Neuronal stem cell (in vitro differentiated cells): Measurements from ENCODE around the gene PDCD11.

Experiments used
- DNase-seq: peaks from one replicate; pipeline ENCODE4 v3.0.0-alpha.2; 2013; ENCODE audit warnings: low spot score
- H2AFZ ChIP-seq: one replicate; pipeline ENCODE4 v1.6.1; 2013; ENCODE audit warnings: mild to moderate bottlenecking, low read length, inconsistent platforms
- H2AK5ac ChIP-seq: 2 replicates; pipeline ENCODE4 v1.6.1; 2013; ENCODE audit warnings: low read depth, mild to moderate bottlenecking, inconsistent platforms, low read length, moderate library complexity, mixed read lengths
- H2BK120ac ChIP-seq: 2 replicates; pipeline ENCODE4 v1.6.1; 2013; ENCODE audit warnings: low read depth, mild to moderate bottlenecking, inconsistent platforms, low read length, moderate library complexity, mixed read lengths
- H2BK12ac ChIP-seq: one replicate; pipeline ENCODE4 v1.6.1; 2013; ENCODE audit warnings: low read length, inconsistent platforms
- H2BK15ac ChIP-seq: 2 replicates; pipeline ENCODE4 v1.6.1; 2013; ENCODE audit warnings: mild to moderate bottlenecking, low read length, inconsistent platforms, mixed read lengths
- H2BK5ac ChIP-seq: one replicate; pipeline ENCODE4 v1.6.1; 2013; ENCODE audit warnings: inconsistent platforms, mild to moderate bottlenecking, low read length, moderate library complexity
- H3K14ac ChIP-seq: one replicate; pipeline ENCODE4 v1.6.1; 2013; ENCODE audit warnings: low read length, inconsistent platforms
- H3K18ac ChIP-seq: 2 replicates; pipeline ENCODE4 v1.6.1; 2013; ENCODE audit warnings: low read length, inconsistent platforms
- H3K23ac ChIP-seq: 2 replicates; pipeline ENCODE4 v1.6.1; 2013; ENCODE audit warnings: low read depth, mild to moderate bottlenecking, mixed read lengths, low read length, inconsistent platforms; ENCODE audit not compliant: poor library complexity
- H3K27ac ChIP-seq: replicated peaks from 3 replicates; pipeline ENCODE4 v1.5.1; 2013; ENCODE audit warnings: low read length, inconsistent platforms
- H3K27me3 ChIP-seq, 3 experiments: 2 replicates each; pipeline ENCODE4 v1.6.1; 2013; ENCODE audit warnings: low read length in 3 of 3, mild to moderate bottlenecking in 2 of 3, inconsistent platforms in 1 of 3, low read depth in 1 of 3, mixed read lengths in 1 of 3, moderate library complexity in 1 of 3; ENCODE audit not compliant: control insufficient read depth in 3 of 3, insufficient read depth in 3 of 3
- H3K36me3 ChIP-seq, 2 donors: replicated peaks in 1 of 2; 2 replicates each; pipeline ENCODE4 v1.6.1; 2013; ENCODE audit warnings: low read length in 2 of 2; ENCODE audit not compliant: control insufficient read depth in 2 of 2, insufficient read depth in 2 of 2
- H3K4ac ChIP-seq: 2 replicates; pipeline ENCODE4 v1.6.1; 2013; ENCODE audit warnings: inconsistent platforms, mild to moderate bottlenecking, low read length, moderate library complexity
- H3K4me1 ChIP-seq, 2 donors: 1 replicate in 1 of 2; 2 replicates in 1 of 2; pipeline ENCODE4 v1.6.1; 2013; ENCODE audit warnings: low read length in 2 of 2, low read depth in 1 of 2; ENCODE audit not compliant: control insufficient read depth in 2 of 2, insufficient read depth in 1 of 2
- H3K4me2 ChIP-seq: one replicate; pipeline ENCODE4 v1.6.1; 2013; ENCODE audit warnings: mild to moderate bottlenecking, low read length, inconsistent platforms; ENCODE audit not compliant: insufficient read depth, poor library complexity, severe bottlenecking
- H3K4me3 ChIP-seq, 2 donors: 2 replicates each; pipeline ENCODE4 v1.5.1; 2013; ENCODE audit warnings: low read length in 2 of 2, mild to moderate bottlenecking in 2 of 2, inconsistent platforms in 1 of 2, moderate library complexity in 1 of 2
- H3K79me1 ChIP-seq: one replicate; pipeline ENCODE4 v1.6.1; 2013; ENCODE audit warnings: low read depth, mild to moderate bottlenecking, inconsistent platforms, low read length, moderate library complexity
- H3K9ac ChIP-seq: one replicate; pipeline ENCODE4 v1.6.1; 2013; ENCODE audit warnings: mild to moderate bottlenecking, low read depth, low read length, inconsistent platforms; ENCODE audit not compliant: poor library complexity
- H3K9me3 ChIP-seq, 2 donors: replicated peaks in 1 of 2; 2 replicates each; pipeline versions ENCODE3 to v1.6.1; 2013; ENCODE audit warnings: low read length in 2 of 2, mild to moderate bottlenecking in 2 of 2, inconsistent platforms in 1 of 2, low read depth in 1 of 2, mixed read lengths in 1 of 2, moderate library complexity in 1 of 2; ENCODE audit not compliant: control insufficient read depth in 2 of 2, insufficient read depth in 1 of 2
- H4K8ac ChIP-seq: one replicate; pipeline ENCODE4 v1.6.1; 2013; ENCODE audit warnings: low read depth, mild to moderate bottlenecking, inconsistent platforms, low read length, moderate library complexity
- H4K91ac ChIP-seq: one replicate; pipeline ENCODE4 v1.6.1; 2013; ENCODE audit warnings: low read length, low read depth, mild to moderate bottlenecking, inconsistent platforms; ENCODE audit not compliant: poor library complexity
- WGBS, 2 donors: extraction: QIAGEN DNeasy Blood & Tissue Kit; methylation state at CpG; one replicate each; pipeline ENCODE4 v1.1.7; 2013; ENCODE audit warnings: missing lambda C conversion rate in 2 of 2, mixed read lengths in 1 of 2; ENCODE audit not compliant: insufficient read length in 2 of 2, insufficient replicate concordance in 1 of 2; ENCODE audit errors: extremely low coverage in 2 of 2; 5-methylcytosine and 5-hydroxymethylcytosine counted together

The PDCD11 gene

GRCh38 chr10:103467406-103467805, 71.0 kb downstream of the PDCD11 start:
- H3K27me3 ChIP-seq = peaks cover 0 to 13% (median 0%) of the 10 kb centered on the region in 3 experiments
- no CpG with 5 or more reads among the region's 7 CpGs for WGBS, 2 donors

GRCh38 chr10:103469201-103469600, 72.8 kb downstream of the PDCD11 start:
- no peak overlapping the region for H4K8ac ChIP-seq
- H3K4me2 ChIP-seq = no peak overlapping the region
- H3K9me3 ChIP-seq = no peaks in the 10 kb centered on the region
- no peak overlapping the region for H3K18ac ChIP-seq
- WGBS, 2 donors = no CpG with 5 or more reads among the region's 5 CpGs
- no peak overlapping the region for H3K9ac ChIP-seq
- no peak overlapping the region for H3K14ac ChIP-seq
- no peak for DNase-seq
- H2BK5ac ChIP-seq = no peak overlapping the region
- no peak overlapping the region for H2BK12ac ChIP-seq
- H3K36me3 ChIP-seq = no peaks in the 10 kb centered on the region
- H3K27ac ChIP-seq = no peak overlapping the region
- no peak overlapping the region for H2AK5ac ChIP-seq
- no peak overlapping the region for H2AFZ ChIP-seq
- no peak overlapping the region for H2BK120ac ChIP-seq
- peaks cover 0 to 13% (median 0%) of the 10 kb centered on the region in 3 experiments for H3K27me3 ChIP-seq
- no peaks in the 10 kb centered on the region for H3K79me1 ChIP-seq
- no peak overlapping the region for H3K23ac ChIP-seq
- H4K91ac ChIP-seq = no peak overlapping the region
- H3K4me1 ChIP-seq = peaks cover 0 to 5% of the 10 kb centered on the region in 2 donors
- H3K4ac ChIP-seq = no peak overlapping the region
- H3K4me3 ChIP-seq = no peak overlapping the region
- no peak overlapping the region for H2BK15ac ChIP-seq

More at GRCh38 chr10:103467406-103467805, 71.0 kb downstream of the PDCD11 start:
- Histone ChIP-seq H3K4me3 (no peak overlapping the region), H2AFZ (peak overlapping the region; percentile 4), H3K79me1 (no peaks in the 10 kb centered on the region), H3K4me1 (peaks cover 0 to 5% of the 10 kb centered on the region in 2 donors), H2AK5ac (no peak overlapping the region), H3K18ac (no peak overlapping the region), H3K9ac (no peak overlapping the region), H3K9me3 (no peaks in the 10 kb centered on the region), H3K14ac (no peak overlapping the region), H4K8ac (no peak overlapping the region), H3K23ac (no peak overlapping the region), H4K91ac (no peak overlapping the region), H2BK12ac (no peak overlapping the region), H3K4ac (no peak overlapping the region), H3K27ac (no peak overlapping the region), H2BK15ac (no peak overlapping the region), H2BK5ac (no peak overlapping the region), H2BK120ac (no peak overlapping the region), H3K36me3 (no peaks in the 10 kb centered on the region), H3K4me2 (no peak overlapping the region)
- no peak for DNase-seq

- H3K9ac ChIP-seq = no peak overlapping the region
- H3K27ac ChIP-seq = no peak overlapping the region
- no peak overlapping the region for H3K4ac ChIP-seq
- peak overlapping the region; percentile 94 for H4K8ac ChIP-seq
- peak overlapping the region; percentile 46 for H3K18ac ChIP-seq
- no peaks in the 10 kb centered on the region for H3K36me3 ChIP-seq
- no peak overlapping the region for H3K4me2 ChIP-seq
- no peak overlapping the region for H2BK5ac ChIP-seq
- H2BK120ac ChIP-seq = peak overlapping the region; percentile 67
- H3K4me3 ChIP-seq = no peak overlapping the region
- no peak overlapping the region for H3K14ac ChIP-seq
- no peaks in the 10 kb centered on the region for H3K79me1 ChIP-seq
- no peak for DNase-seq
- no peak overlapping the region for H4K91ac ChIP-seq
- H3K4me1 ChIP-seq = peaks cover 0 to 5% of the 10 kb centered on the region in 2 donors
- no CpG with 5 or more reads among the region's 14 CpGs for WGBS, 2 donors
- peaks cover 0 to 13% (median 0%) of the 10 kb centered on the region in 3 experiments for H3K27me3 ChIP-seq
- H2BK15ac ChIP-seq = peak overlapping the region; percentile 60
- no peak overlapping the region for H2BK12ac ChIP-seq
- H3K9me3 ChIP-seq = no peaks in the 10 kb centered on the region
- H3K23ac ChIP-seq = no peak overlapping the region
- peak overlapping the region; percentile 52 for H2AFZ ChIP-seq
- peak overlapping the region; percentile 74 for H2AK5ac ChIP-seq
Observed at GRCh38 chr10:103470761-103471653, 74.6 kb downstream of the PDCD11 start.

- no peak overlapping the region for H2BK5ac ChIP-seq
- H3K14ac ChIP-seq = no peak overlapping the region
- H3K18ac ChIP-seq = peak overlapping the region; percentile 63
- no peaks in the 10 kb centered on the region for H3K36me3 ChIP-seq
- no peak overlapping the region for H3K23ac ChIP-seq
- no CpG with 5 or more reads among the region's 2 CpGs for WGBS, 2 donors
- H4K91ac ChIP-seq = no peak overlapping the region
- no peak overlapping the region for H3K27ac ChIP-seq
- no peak overlapping the region for H3K4me3 ChIP-seq
- no peak overlapping the region for H2AFZ ChIP-seq
- peaks cover 0 to 17% (median 0%) of the 10 kb centered on the region in 3 experiments for H3K27me3 ChIP-seq
- no peak overlapping the region for H3K9ac ChIP-seq
- H3K4me1 ChIP-seq = peaks cover 0 to 9% of the 10 kb centered on the region in 2 donors
- no peak overlapping the region for H3K4ac ChIP-seq
- DNase-seq = no peak
- no peak overlapping the region for H2AK5ac ChIP-seq
- no peak overlapping the region for H2BK120ac ChIP-seq
- H3K79me1 ChIP-seq = no peaks in the 10 kb centered on the region
- H3K9me3 ChIP-seq = no peaks in the 10 kb centered on the region
- H2BK12ac ChIP-seq = no peak overlapping the region
- no peak overlapping the region for H2BK15ac ChIP-seq
- H4K8ac ChIP-seq = no peak overlapping the region
- H3K4me2 ChIP-seq = no peak overlapping the region
Observed at GRCh38 chr10:103472005-103472404, 75.6 kb downstream of the PDCD11 start.
